ENCODE data around the gene SPATS2L.

The SPATS2L gene

GRCh38 chr2:200301953-200302858, 4.3 kb upstream of the SPATS2L start:
- peaks cover 7% of the 10 kb centered on the region for H3K27me3 ChIP-seq (ENCODE audit: control insufficient read depth, low read length)
- H3K9me2 ChIP-seq (replicated peaks; ENCODE audit: control insufficient read depth, low read length) = no peaks in the 10 kb centered on the region
- H3K27ac ChIP-seq (ENCODE audit: low read depth, low read length) = no peak overlapping the region
- no peaks in the 10 kb centered on the region for H3K79me2 ChIP-seq (ENCODE audit: control insufficient read depth, low read length)
- no peaks in the 10 kb centered on the region for H3K9me3 ChIP-seq (ENCODE audit: control insufficient read depth, insufficient read depth, low read length)
- no peaks in the 10 kb centered on the region for H4K20me1 ChIP-seq (ENCODE audit: control insufficient read depth, insufficient read depth, low read depth, low read length)
- no peaks in the 10 kb centered on the region for H3K36me3 ChIP-seq (ENCODE audit: control insufficient read depth, low read length)
- H3K4me2 ChIP-seq (ENCODE audit: low read length) = no peak overlapping the region
- no peaks in the 10 kb centered on the region for H3K4me1 ChIP-seq (ENCODE audit: control insufficient read depth, low read length)
- TF ChIP-seq EZH2phosphoT487 (IDR thresholded peaks at IDR 0.05; ENCODE audit: borderline replicate concordance, low read length) = no peak
- TF ChIP-seq CTCF (IDR thresholded peaks at IDR 0.05; ENCODE audit: low read depth, low read length, poor library complexity, severe bottlenecking) = no peak
- no peak overlapping the region for H3K4me3 ChIP-seq (ENCODE audit: low read length)
- H3F3A ChIP-seq (ENCODE audit: control insufficient read depth, insufficient read depth) = no peaks in the 10 kb centered on the region

- Histone ChIP-seq H3K9me2 (replicated peaks; ENCODE audit: control insufficient read depth, low read length) (no peaks in the 10 kb centered on the region), H4K20me1 (ENCODE audit: control insufficient read depth, insufficient read depth, low read depth, low read length) (no peaks in the 10 kb centered on the region), H3K36me3 (ENCODE audit: control insufficient read depth, low read length) (no peaks in the 10 kb centered on the region), H3K4me2 (ENCODE audit: low read length) (no peak overlapping the region), H3K79me2 (ENCODE audit: control insufficient read depth, low read length) (no peaks in the 10 kb centered on the region), H3K9me3 (ENCODE audit: control insufficient read depth, insufficient read depth, low read length) (no peaks in the 10 kb centered on the region), H3K4me3 (ENCODE audit: low read length) (no peak overlapping the region), H3K27ac (ENCODE audit: low read depth, low read length) (no peak overlapping the region), H3K27me3 (ENCODE audit: control insufficient read depth, low read length) (peaks cover 7% of the 10 kb centered on the region), H3F3A (ENCODE audit: control insufficient read depth, insufficient read depth) (no peaks in the 10 kb centered on the region), H3K4me1 (ENCODE audit: control insufficient read depth, low read length) (no peaks in the 10 kb centered on the region)
- TF ChIP-seq CTCF (IDR thresholded peaks at IDR 0.05; ENCODE audit: low read depth, low read length, poor library complexity, severe bottlenecking) (no peak), EZH2phosphoT487 (IDR thresholded peaks at IDR 0.05; ENCODE audit: borderline replicate concordance, low read length) (no peak)
Observed at GRCh38 chr2:200302940-200303727, 3.4 kb upstream of the SPATS2L start.

- no peaks in the 10 kb centered on the region for H3K36me3 ChIP-seq (ENCODE audit: control insufficient read depth, low read length)
- H3K4me3 ChIP-seq (ENCODE audit: low read length) = no peak overlapping the region
- H3K9me2 ChIP-seq (replicated peaks; ENCODE audit: control insufficient read depth, low read length) = no peaks in the 10 kb centered on the region
- H3K79me2 ChIP-seq (ENCODE audit: control insufficient read depth, low read length) = no peaks in the 10 kb centered on the region
- peaks cover 7% of the 10 kb centered on the region for H3K27me3 ChIP-seq (ENCODE audit: control insufficient read depth, low read length)
- H3K27ac ChIP-seq (ENCODE audit: low read depth, low read length) = no peak overlapping the region
- no peaks in the 10 kb centered on the region for H3K4me1 ChIP-seq (ENCODE audit: control insufficient read depth, low read length)
- no peak overlapping the region for H3K4me2 ChIP-seq (ENCODE audit: low read length)
- no peaks in the 10 kb centered on the region for H3K9me3 ChIP-seq (ENCODE audit: control insufficient read depth, insufficient read depth, low read length)
- no peaks in the 10 kb centered on the region for H3F3A ChIP-seq (ENCODE audit: control insufficient read depth, insufficient read depth)
- no peaks in the 10 kb centered on the region for H4K20me1 ChIP-seq (ENCODE audit: control insufficient read depth, insufficient read depth, low read depth, low read length)
- TF ChIP-seq EZH2phosphoT487 (IDR thresholded peaks at IDR 0.05; ENCODE audit: borderline replicate concordance, low read length) (no peak), CTCF (IDR thresholded peaks at IDR 0.05; ENCODE audit: low read depth, low read length, poor library complexity, severe bottlenecking) (no peak)
Observed at GRCh38 chr2:200305797-200306195, 697 bp upstream of the SPATS2L start.
